HG02885 (cell line): ENCODE measurements around the gene ADCY9.
"Not testable (repeated sequence)": the region's sequence is repeated elsewhere in the genome, so short reads cannot be mapped to it uniquely, and the experiment has no call there.

Experiments
- ATAC-seq: cut with Tn5 transposase; IDR thresholded peaks from one replicate; pipeline ENCODE4 v1.9.1; 2021; ENCODE audit warnings: mild to moderate bottlenecking; ENCODE audit not compliant: unreplicated experiment, poor library complexity

Gene ADCY9

GRCh38 chr16:4075534-4075933 is 40.7 kb downstream of the ADCY9 start:
- ATAC-seq, result no peak

GRCh38 chr16:4073150-4073549 is 43.1 kb downstream of the ADCY9 start:
- not testable (repeated sequence) for ATAC-seq

- ATAC-seq, result no peak
Observed at GRCh38 chr16:4071686-4072561, 44.3 kb downstream of the ADCY9 start.

DNA sequence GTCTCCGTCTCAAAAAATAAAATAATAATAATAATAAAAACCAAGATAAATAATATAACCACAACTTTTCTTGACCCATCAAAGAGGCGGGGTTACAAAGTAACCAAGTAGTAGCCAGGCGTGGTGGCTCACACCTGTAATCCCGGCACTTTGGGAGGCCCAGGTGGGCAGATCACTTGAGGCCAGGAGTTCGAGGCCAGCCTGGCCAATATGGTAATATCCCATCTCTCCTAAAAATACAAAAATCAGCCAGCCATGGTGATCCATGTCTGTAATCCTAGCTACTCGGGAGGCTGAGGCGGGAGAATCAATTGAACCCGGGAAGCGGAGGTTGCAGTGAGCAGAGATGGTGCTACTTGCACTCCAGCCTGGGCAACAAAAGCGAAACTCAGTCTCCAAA is 45.3 kb downstream of the ADCY9 start:
- ATAC-seq, result no peak

GRCh38 chr16:4067262-4068001 is 48.8 kb downstream of the ADCY9 start:
- no peak for ATAC-seq

GRCh38 chr16:4064950-4065352 is 51.3 kb downstream of the ADCY9 start:
- ATAC-seq, result no peak

DNA sequence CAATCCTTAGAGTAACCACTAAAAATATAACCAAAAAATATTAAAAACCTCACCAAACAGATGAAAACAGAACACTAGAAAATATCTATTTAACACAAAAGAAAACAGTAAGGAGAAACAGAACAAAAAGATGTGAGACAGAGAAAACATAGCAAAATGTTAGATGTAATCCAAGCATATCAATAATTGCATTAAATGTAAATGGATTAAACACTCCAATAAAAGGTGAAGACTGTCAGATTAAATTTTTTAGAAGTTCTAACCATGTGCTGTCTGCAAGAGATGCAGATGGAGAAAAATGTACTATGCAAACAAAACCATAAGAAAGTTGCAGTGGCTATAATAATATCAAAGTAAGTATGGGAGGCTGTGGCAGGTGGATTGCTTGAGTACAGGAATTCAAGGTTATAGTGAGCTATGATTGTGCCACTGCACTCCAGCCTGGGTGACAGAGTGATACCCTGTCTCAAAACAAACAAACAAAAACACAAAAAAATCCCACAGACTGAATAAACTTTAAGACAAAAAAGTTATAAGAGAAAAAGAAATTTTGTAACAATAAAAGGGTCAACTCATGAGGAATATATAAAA is 53.9 kb downstream of the ADCY9 start:
- no peak for ATAC-seq

GRCh38 chr16:4060823-4061222 is 55.4 kb downstream of the ADCY9 start:
- ATAC-seq, result no peak

DNA sequence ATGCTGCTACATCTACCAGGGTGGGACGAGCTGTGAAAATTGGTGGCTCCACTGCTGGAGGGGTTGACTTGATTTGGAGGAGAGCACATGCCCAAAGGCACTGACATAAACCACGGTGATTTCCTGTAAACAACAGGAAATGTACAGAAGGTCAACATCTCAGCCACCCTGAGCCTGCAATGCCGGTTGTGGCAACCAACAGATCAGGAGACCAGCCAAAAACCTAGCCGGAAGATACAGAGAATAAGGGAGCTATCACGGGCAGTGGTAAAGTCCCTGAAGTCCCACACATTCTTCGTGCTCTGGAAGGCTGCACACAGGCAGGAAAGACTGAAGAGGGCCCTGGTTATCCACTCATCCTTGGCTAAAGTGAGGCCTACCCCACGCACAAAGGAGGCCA is 56.2 kb downstream of the ADCY9 start:
- ATAC-seq, result no peak

DNA sequence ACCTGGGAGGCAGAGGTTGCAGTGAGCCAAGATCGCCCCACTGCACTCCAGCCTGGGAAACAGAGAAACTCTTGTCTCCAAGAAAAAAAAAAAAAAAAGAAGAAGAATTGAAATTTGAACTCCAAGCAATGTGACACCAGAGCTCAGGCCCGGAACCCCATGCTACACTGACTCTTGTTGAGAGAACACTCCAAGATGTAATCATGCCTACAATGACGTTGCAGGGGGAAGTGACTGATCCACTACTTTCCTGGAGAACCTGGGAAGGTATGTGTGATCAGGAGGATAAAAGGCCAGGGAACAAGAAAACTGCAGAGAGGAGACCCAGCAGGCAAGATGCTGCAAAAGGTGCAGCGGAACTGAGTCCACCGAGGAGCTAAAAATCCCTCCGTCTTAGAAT is 57.9 kb downstream of the ADCY9 start:
- no peak for ATAC-seq

DNA sequence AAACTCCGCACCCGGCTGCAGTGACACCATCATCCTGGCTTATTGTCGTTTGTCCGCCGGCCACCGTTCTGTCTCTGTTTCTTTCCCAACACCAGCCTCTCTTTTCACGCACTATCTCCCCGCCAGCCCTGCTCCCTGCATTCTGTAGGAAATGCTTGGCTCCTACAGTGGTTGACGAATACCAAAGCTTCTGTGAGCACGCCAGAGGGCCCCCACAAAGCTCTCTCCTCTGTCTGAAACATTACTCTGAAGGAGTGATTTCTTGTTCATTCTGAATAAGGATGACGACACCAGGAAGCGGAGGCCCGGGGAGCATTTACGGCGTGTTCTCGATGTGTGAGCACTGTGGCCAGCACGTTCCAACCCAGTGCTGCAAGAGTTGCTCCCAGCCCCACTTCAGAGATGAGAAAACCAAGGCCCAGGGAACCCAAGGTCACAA is 58.8 kb downstream of the ADCY9 start:
- no peak for ATAC-seq

DNA sequence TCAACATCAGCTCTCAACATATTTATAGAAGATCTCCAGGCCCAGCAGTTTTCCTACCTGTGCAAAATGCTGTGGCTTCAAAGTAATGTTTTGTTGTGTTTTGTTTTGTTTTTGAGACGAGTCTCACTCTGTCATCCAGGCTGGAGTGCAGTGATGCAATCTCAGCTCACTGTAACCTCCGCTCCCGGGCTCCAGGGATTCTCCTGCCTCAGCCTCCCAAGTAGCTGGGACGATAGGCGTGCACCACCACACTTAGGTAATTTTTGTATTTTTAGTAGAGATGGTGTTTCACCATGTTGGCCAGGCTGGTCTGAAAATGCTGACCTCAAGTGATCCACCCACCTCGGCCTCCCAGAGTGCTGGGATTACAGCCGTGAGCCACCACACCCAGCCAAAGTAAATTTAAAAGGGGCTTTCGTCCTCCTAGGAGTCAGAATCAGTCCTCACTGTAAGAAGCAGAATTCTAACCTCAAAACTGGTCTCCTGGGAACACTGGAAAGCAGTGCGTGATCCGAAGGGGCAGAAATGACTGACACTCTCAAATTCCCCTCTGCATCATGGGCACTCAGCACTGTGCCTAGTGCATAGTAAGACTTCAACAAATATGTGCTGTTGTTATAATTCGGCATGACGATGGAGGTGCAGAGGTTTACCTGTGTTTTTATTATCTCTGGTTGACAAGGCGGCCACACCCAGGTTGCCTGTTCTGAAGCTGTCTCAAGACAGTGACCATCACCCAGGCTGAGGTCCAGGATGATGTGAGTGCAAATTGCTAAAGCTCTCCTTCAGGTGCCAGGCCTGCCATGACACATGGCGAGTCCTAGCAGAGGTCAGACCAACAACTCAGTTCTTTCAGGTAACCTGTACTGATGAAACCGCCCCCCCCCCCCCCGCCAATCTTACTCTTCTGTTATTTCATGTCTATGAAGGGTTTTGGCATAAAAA is 59.8 kb downstream of the ADCY9 start:
- ATAC-seq, result no peak

- no peak for ATAC-seq
Observed at GRCh38 chr16:4055748-4056147, 60.5 kb downstream of the ADCY9 start.

GRCh38 chr16:4053301-4053845 is 62.9 kb downstream of the ADCY9 start:
- no peak for ATAC-seq

GRCh38 chr16:4052801-4053293 is 63.4 kb downstream of the ADCY9 start:
- no peak for ATAC-seq

GRCh38 chr16:4052096-4052495 is 64.1 kb downstream of the ADCY9 start:
- no peak for ATAC-seq

DNA sequence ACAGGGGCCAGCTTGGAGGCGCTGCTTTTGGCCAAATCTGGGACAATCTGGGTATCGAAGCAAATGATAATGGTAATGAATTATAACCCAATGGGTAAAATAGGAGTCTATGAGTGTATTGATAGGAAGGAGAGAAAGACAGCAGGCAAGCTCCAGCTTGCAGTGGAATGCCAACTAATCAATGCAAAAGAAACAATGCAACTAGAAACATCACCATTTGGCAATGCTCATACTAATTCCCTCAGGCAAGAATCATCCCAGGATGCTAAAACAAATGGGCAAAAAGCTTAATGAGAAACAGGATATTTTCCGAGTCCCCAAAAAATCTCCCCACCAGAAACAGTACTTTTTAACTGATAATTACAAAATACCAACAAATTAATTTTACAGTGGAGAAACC is 64.7 kb downstream of the ADCY9 start:
- ATAC-seq, result no peak

- ATAC-seq, result no peak
Observed at GRCh38 chr16:4049031-4049430, 67.2 kb downstream of the ADCY9 start.

GRCh38 chr16:4048481-4048880 is 67.8 kb downstream of the ADCY9 start:
- ATAC-seq, result no peak

DNA sequence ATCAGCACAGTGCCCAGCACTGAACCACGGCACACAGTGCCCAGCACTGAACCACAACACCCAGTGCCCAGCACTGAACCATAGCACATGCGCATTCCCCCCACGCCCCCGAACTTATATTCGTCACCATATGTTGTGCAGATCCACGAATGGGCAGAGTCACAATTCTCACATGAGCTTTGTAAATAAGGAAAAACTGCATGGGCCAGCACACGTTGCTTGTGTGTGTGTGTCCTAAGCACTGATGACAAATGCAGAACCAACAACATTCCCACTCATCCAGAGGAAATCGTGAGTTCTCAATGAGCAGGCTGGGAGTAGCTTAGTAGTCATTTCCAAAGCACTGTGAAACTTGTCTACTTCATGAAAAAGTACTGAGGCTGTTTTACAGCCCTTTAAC is 70.0 kb downstream of the ADCY9 start:
- ATAC-seq, result no peak
